ENCODE results near the gene RBM23. TPM values are rescaled to one million over a fixed set of nuclear protein-coding genes. Genes with fewer than 3 reads are reported as not detected.
"Not testable (repeated sequence)": the region's sequence is repeated elsewhere in the genome, so short reads cannot be mapped to it uniquely, and the experiment has no call there.

RBM23 gene
- total RNA-seq, 2 donors from 2014 or later = 52.0 to 68.6 TPM

DNA sequence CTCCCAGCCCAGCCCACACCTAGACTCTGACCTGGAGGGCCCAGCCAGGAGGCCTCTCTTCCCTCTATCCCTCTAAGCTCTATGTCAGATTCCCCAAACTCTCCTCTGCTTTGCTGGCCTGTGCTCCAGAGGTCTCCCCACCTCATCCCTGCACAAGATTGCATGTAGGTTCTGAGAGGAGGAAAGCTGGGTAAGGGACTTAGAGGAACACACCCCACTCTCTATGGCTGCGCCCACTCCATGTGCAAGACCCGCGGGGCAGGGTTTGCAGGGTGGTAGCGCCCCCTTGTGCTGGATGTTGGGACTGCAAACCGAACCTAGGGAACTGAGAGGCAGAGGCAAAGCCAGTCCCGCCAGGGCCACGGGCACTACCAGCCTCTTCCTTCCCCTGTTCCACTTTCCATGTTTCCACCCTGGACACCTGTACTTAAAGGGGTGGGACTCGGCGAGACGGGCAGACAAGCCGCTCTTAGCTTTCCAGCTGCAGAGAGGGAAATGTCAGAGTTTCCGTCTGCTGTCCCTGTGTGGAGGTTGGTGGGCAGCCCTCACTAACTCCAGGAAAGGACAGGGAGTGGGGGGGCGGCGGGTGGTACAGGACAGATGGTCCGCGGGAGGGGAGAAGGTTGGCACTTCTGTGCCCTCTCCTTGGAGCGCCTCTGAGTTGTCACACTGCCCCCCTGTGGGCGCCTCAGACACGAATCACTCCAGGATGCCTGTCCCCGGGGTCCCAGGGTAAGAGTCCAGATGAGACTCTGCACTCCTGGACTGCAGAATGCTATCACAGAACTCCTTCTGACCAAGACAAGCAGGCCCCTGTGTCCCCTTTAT is 65.8 kb downstream of the RBM23 start:
- Histone ChIP-seq H3K27me3 (ENCODE audit: control insufficient read depth, insufficient read depth, low read length, poor library complexity, severe bottlenecking) (no peaks in the 10 kb centered on the region), H3K4me1 (ENCODE audit: control insufficient read depth, insufficient read depth, low read length) (peaks cover 3% of the 10 kb centered on the region), H3K9me3 (ENCODE audit: control insufficient read depth, low read length) (peaks cover 9% of the 10 kb centered on the region), H3K27ac (ENCODE audit: low read depth, low read length) (no peak overlapping the region), H3K9ac (ENCODE audit: extremely low read depth, low read length, poor library complexity, severe bottlenecking) (no peak overlapping the region), H3K36me3 (ENCODE audit: control insufficient read depth, insufficient read depth, low read length) (no peaks in the 10 kb centered on the region), H3K4me3 (ENCODE audit: low read length) (peak overlapping the region; percentile 70)
- Mint-ChIP-seq H3K4me3 (peak overlapping the region; percentile 51), H3K36me3 (ENCODE audit: low read depth) (no peaks in the 10 kb centered on the region), H3K4me1 (peaks cover 18% of the 10 kb centered on the region), H3K27me3 (ENCODE audit: insufficient read depth) (no peaks in the 10 kb centered on the region), H3K27ac (peak overlapping the region; percentile 76), H3K9me3 (peaks cover 3% of the 10 kb centered on the region)
- 2 to 10% methylated on average over 6 to 20 of the region's 20 CpGs for WGBS, 2 experiments (ENCODE audit: insufficient coverage in 1 of 2, insufficient read length in 1 of 2)
- peak; percentile 98 for DNase-seq
- peak; percentile 98 for TF ChIP-seq CTCF (conservative IDR thresholded peaks at IDR 0.05)

DNA sequence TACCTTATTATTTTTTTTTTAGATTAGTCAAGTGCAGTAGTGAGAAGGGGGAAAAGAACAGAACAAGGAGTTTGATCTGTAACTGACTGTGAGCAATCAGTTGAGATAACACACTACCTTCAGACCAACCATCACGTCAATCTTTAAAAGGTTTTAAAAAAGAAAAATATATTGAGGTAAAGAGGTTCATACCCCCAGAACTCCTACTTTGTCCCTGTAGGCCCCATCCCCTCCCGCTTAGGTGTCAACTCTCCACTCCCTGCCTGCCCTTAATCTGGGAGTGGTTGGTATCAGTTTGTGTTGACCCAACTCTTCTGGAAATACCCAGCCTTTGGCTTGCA is 66.4 kb downstream of the RBM23 start:
- no peaks in the 10 kb centered on the region for H3K27me3 Mint-ChIP-seq (ENCODE audit: insufficient read depth)
- Histone ChIP-seq H3K27ac (ENCODE audit: low read depth, low read length) (no peak overlapping the region), H3K4me3 (ENCODE audit: low read length) (no peak overlapping the region)

GRCh38 chr14:22852178-22852577 is 66.8 kb downstream of the RBM23 start:
- H3K36me3 Mint-ChIP-seq (ENCODE audit: low read depth); H3K27ac Mint-ChIP-seq; H3K4me3 Mint-ChIP-seq; H3K4me1 ChIP-seq (ENCODE audit: control insufficient read depth, insufficient read depth, low read length); H3K27me3 ChIP-seq (ENCODE audit: control insufficient read depth, insufficient read depth, low read length, poor library complexity, severe bottlenecking); H3K27me3 Mint-ChIP-seq (ENCODE audit: insufficient read depth); H3K9ac ChIP-seq (ENCODE audit: extremely low read depth, low read length, poor library complexity, severe bottlenecking); H3K36me3 ChIP-seq (ENCODE audit: control insufficient read depth, insufficient read depth, low read length); DNase-seq; H3K27ac ChIP-seq (ENCODE audit: low read depth, low read length); H3K9me3 ChIP-seq (ENCODE audit: control insufficient read depth, low read length); H3K4me3 ChIP-seq (ENCODE audit: low read length); H3K9me3 Mint-ChIP-seq: not testable (repeated sequence)
- peaks cover 22% of the 10 kb centered on the region for H3K4me1 Mint-ChIP-seq
- WGBS, 2 experiments (ENCODE audit: insufficient coverage in 1 of 2, insufficient read length in 1 of 2) = 89 to 90% methylated on average over 3 to 10 of the region's 12 CpGs

More for the DNA sequence above, 66.4 kb downstream of the RBM23 start:
- Mint-ChIP-seq H3K4me1 (peaks cover 21% of the 10 kb centered on the region), H3K9me3 (peaks cover 2% of the 10 kb centered on the region), H3K27ac (peak overlapping the region; percentile 76), H3K4me3 (no peak overlapping the region), H3K36me3 (ENCODE audit: low read depth) (no peaks in the 10 kb centered on the region)
- DNase-seq = no peak
- 100% methylated on average over 1 of the region's 2 CpGs; no CpG with 5 or more reads in 1 of the 2 experiments for WGBS, 2 experiments (ENCODE audit: insufficient coverage in 1 of 2, insufficient read length in 1 of 2)
- Histone ChIP-seq H3K36me3 (ENCODE audit: control insufficient read depth, insufficient read depth, low read length) (no peaks in the 10 kb centered on the region), H3K9me3 (ENCODE audit: control insufficient read depth, low read length) (peaks cover 9% of the 10 kb centered on the region), H3K4me1 (ENCODE audit: control insufficient read depth, insufficient read depth, low read length) (peaks cover 3% of the 10 kb centered on the region), H3K27me3 (ENCODE audit: control insufficient read depth, insufficient read depth, low read length, poor library complexity, severe bottlenecking) (no peaks in the 10 kb centered on the region), H3K9ac (ENCODE audit: extremely low read depth, low read length, poor library complexity, severe bottlenecking) (no peak overlapping the region)
- no peak for TF ChIP-seq CTCF (conservative IDR thresholded peaks at IDR 0.05)

All from endodermal cell (in vitro differentiated cells).